HG02610 (cell line): Measurements from ENCODE around the gene PODXL2.

Experiments
- ATAC-seq: cut with Tn5 transposase; IDR thresholded peaks from one replicate; pipeline ENCODE4 v1.9.1; 2021; ENCODE audit warnings: mild to moderate bottlenecking, moderate library complexity; ENCODE audit not compliant: unreplicated experiment

The PODXL2 gene

GRCh38 chr3:127720985-127721935 is 92.3 kb downstream of the PODXL2 start:
- no peak for ATAC-seq

- ATAC-seq: no peak
Measured at GRCh38 chr3:127722091-127722784, 93.3 kb downstream of the PODXL2 start.
